SK-N-SH (cell line): ENCODE data around the gene SERPINI1. TPM values are rescaled to one million over a fixed set of nuclear protein-coding genes. Genes with fewer than 3 reads are reported as not detected.

Experiments used
- CTCF ChIA-PET: fragments of 300-600, 350-600 bp; formaldehyde crosslinking; extraction: SDS; loops from one replicate; lab custom pipeline; 2021; lab: Yijun Ruan, JAX
- POLR2A ChIA-PET: fragments of 350-600 bp; sonication (Branson Sonifier 250); formaldehyde crosslinking; extraction: SDS; loops from one replicate; lab custom pipeline; 2020; ENCODE audit warnings: antibody characterized with exemption, inconsistent platforms; lab: Yijun Ruan, JAX
- DNase-seq: peaks from one replicate; pipeline ENCODE4 v3.0.0; 2012
- H2AFZ ChIP-seq: fragments of 200-600 bp; sonication (generic); 2 replicates; pipeline ENCODE4 v1.8.1; 2016; ENCODE audit warnings: antibody characterized with exemption, mild to moderate bottlenecking, low read depth
- H3F3A ChIP-seq: fragments of 200-600 bp; sonication (generic); replicated peaks from 2 replicates; pipeline ENCODE3; 2016; ENCODE audit warnings: antibody characterized with exemption, mild to moderate bottlenecking; ENCODE audit not compliant: insufficient read depth
- H3K27ac ChIP-seq, 2 experiments: fragments of 200-500 bp in 1 of 2; fragments of 200-600 bp in 1 of 2; sonication (Bioruptor generic) in 1 of 2; sonication (generic), shearing (Covaris generic) in 1 of 2; 2 replicates each; pipeline versions ENCODE4 v1.5.1 to v1.6.1; 2014 to 2016; ENCODE audit warnings: low read depth in 2 of 2, inconsistent platforms in 1 of 2, low read length in 1 of 2, mild to moderate bottlenecking in 1 of 2, mixed read lengths in 1 of 2
- H3K27me3 ChIP-seq: fragments of 200-600 bp; sonication (generic), shearing (Covaris generic); 2 replicates; pipeline ENCODE4 v1.6.1; 2016; ENCODE audit warnings: mixed run types; ENCODE audit not compliant: insufficient read depth
- H3K36me3 ChIP-seq, 2 experiments: fragments of 200-500 bp in 1 of 2; fragments of 200-600 bp in 1 of 2; sonication (Bioruptor generic) in 1 of 2; sonication (generic) in 1 of 2; replicated peaks in 1 of 2; 2 replicates each; pipeline versions ENCODE3 to v1.5.1; 2014 to 2016; ENCODE audit warnings: low read length in 1 of 2, mild to moderate bottlenecking in 1 of 2; ENCODE audit not compliant: insufficient read depth in 2 of 2, control insufficient read depth in 1 of 2
- H3K4me1 ChIP-seq, 2 experiments: fragments of 200-500 bp in 1 of 2; fragments of 200-600 bp in 1 of 2; sonication (Bioruptor generic) in 1 of 2; sonication (generic), shearing (Covaris generic) in 1 of 2; 2 replicates each; pipeline versions ENCODE4 v1.5.1 to v1.6.1; 2014 to 2016; ENCODE audit warnings: low read depth in 1 of 2, low read length in 1 of 2, mixed run types in 1 of 2; ENCODE audit not compliant: insufficient read depth in 2 of 2, control insufficient read depth in 1 of 2
- H3K4me2 ChIP-seq: fragments of 200-600 bp; sonication (generic), shearing (Covaris generic); 2 replicates; pipeline ENCODE4 v1.6.1; 2017; ENCODE audit warnings: mixed run types
- H3K4me3 ChIP-seq, 2 experiments: fragments of 200-500 bp in 1 of 2; fragments of 200-600 bp in 1 of 2; sonication (Bioruptor generic) in 1 of 2; sonication (generic), shearing (Covaris generic) in 1 of 2; 2 replicates each; pipeline versions ENCODE4 v1.5.1 to v1.8.1; 2014 to 2016; ENCODE audit warnings: low read depth in 2 of 2, inconsistent platforms in 1 of 2, low read length in 1 of 2, mild to moderate bottlenecking in 1 of 2, mixed read lengths in 1 of 2, moderate library complexity in 1 of 2
- H3K79me2 ChIP-seq: fragments of 200-600 bp; sonication (generic); 2 replicates; pipeline ENCODE4 v1.8.1; 2017; ENCODE audit warnings: mild to moderate bottlenecking; ENCODE audit not compliant: insufficient read depth
- H3K9ac ChIP-seq: fragments of 200-600 bp; sonication (generic); 2 replicates; pipeline ENCODE4 v1.6.1; 2017; ENCODE audit warnings: mixed run types
- H3K9me2 ChIP-seq: fragments of 200-600 bp; sonication (generic); 2 replicates; pipeline ENCODE4 v1.6.1; 2017; ENCODE audit warnings: mixed run types
- H3K9me3 ChIP-seq: fragments of 200-600 bp; sonication (generic); 2 replicates; pipeline ENCODE4 v1.6.1; 2017; ENCODE audit warnings: mixed run types, mild to moderate bottlenecking, moderate library complexity
- H4K20me1 ChIP-seq: fragments of 200-600 bp; sonication (generic); 2 replicates; pipeline ENCODE4 v1.6.1; 2017; ENCODE audit warnings: mild to moderate bottlenecking, mixed run types; ENCODE audit not compliant: insufficient read depth
- CHD2 ChIP-seq: fragments of 150-350 bp; IDR thresholded peaks from 2 replicates; pipeline ENCODE4 v1.6.1; 2018; ENCODE audit warnings: low read length; ENCODE audit not compliant: partially characterized antibody
- EP300 ChIP-seq, 2 experiments: IDR thresholded peaks; 2 replicates each; pipeline versions ENCODE4 v1.4.0 to v1.6.1; 2012; ENCODE audit warnings: borderline replicate concordance in 1 of 2, low read depth in 1 of 2, low read length in 1 of 2
- EZH2phosphoT487 ChIP-seq: fragments of 200-600 bp; sonication (generic); IDR thresholded peaks from 2 replicates; pipeline ENCODE4 v1.6.1; 2017; ENCODE audit warnings: low read depth, mixed run types, mild to moderate bottlenecking, antibody characterized with exemption, moderate library complexity, borderline replicate concordance
- FOXM1 ChIP-seq: IDR thresholded peaks from 2 replicates; pipeline ENCODE4 v1.4.0; 2012; ENCODE audit warnings: low read depth, mild to moderate bottlenecking
- GABPA ChIP-seq: IDR thresholded peaks from 2 replicates; pipeline ENCODE4 v1.4.0; 2012; ENCODE audit warnings: low read depth, mild to moderate bottlenecking
- NFIC ChIP-seq: IDR thresholded peaks from 2 replicates; pipeline ENCODE4 v1.4.0; 2012; ENCODE audit warnings: borderline replicate concordance
- NRF1 ChIP-seq: IDR thresholded peaks from 2 replicates; pipeline ENCODE4 v1.6.1; 2012; ENCODE audit warnings: low read depth, mild to moderate bottlenecking, low read length
- POLR2AphosphoS5 ChIP-seq: IDR thresholded peaks from 2 replicates; pipeline ENCODE4 v1.6.1; 2012; ENCODE audit warnings: low read depth, low read length
- RAD21 ChIP-seq: IDR thresholded peaks from 2 replicates; pipeline ENCODE4 v1.6.1; 2012; ENCODE audit warnings: mild to moderate bottlenecking, low read length
- RCOR1 ChIP-seq: fragments of 150-350 bp; IDR thresholded peaks from 2 replicates; pipeline ENCODE4 v1.6.1; 2017; ENCODE audit warnings: antibody characterized with exemption, low read length
- SMC3 ChIP-seq: IDR thresholded peaks from 2 replicates; pipeline ENCODE4 v1.6.1; 2012; ENCODE audit warnings: low read depth, low read length, improper control_type of control experiment
- TAF1 ChIP-seq: IDR thresholded peaks from 2 replicates; pipeline ENCODE4 v1.6.1; 2012; ENCODE audit warnings: low read depth, mild to moderate bottlenecking, low read length, moderate library complexity, borderline replicate concordance
- TCF12 ChIP-seq: IDR thresholded peaks from 2 replicates; pipeline ENCODE4 v1.4.0; 2012
- USF2 ChIP-seq: fragments of 150-350 bp; IDR thresholded peaks from 2 replicates; pipeline ENCODE4 v1.6.1; 2017; ENCODE audit warnings: antibody characterized with exemption, low read length, low read depth, borderline replicate concordance
- YY1 ChIP-seq: IDR thresholded peaks from 2 replicates; pipeline ENCODE4 v1.4.0; 2012; ENCODE audit warnings: low read depth, mild to moderate bottlenecking
- WGBS: methylation state at CpG from one replicate; pipeline ENCODE4 v1.1.6; 2017; ENCODE audit warnings: low lambda C conversion rate; 5-methylcytosine and 5-hydroxymethylcytosine counted together
- polyA plus RNA-seq, 3 experiments: library from polyadenylated mRNA; depleted of rRNA; stranded (reverse); fragments of >200 nt; gene quantifications; 2 replicates each; pipeline ENCODE4 v1.2.3, GENCODE V29; 2012
- TF ChIP-seq, protein P1 (sequence below): fragments of 200-600 bp; sonication (generic); IDR thresholded peaks from 2 replicates; pipeline ENCODE4 v1.6.1; 2017; ENCODE audit warnings: antibody characterized with exemption, mild to moderate bottlenecking, moderate library complexity
- TF ChIP-seq, protein P2 (sequence below): IDR thresholded peaks from 2 replicates; pipeline ENCODE4 v1.4.0; 2012; ENCODE audit warnings: low read depth, borderline replicate concordance
- TF ChIP-seq, protein P3 (sequence below): fragments of 150-350 bp; IDR thresholded peaks from 2 replicates; pipeline ENCODE4 v1.6.1; 2016; ENCODE audit warnings: mild to moderate bottlenecking, low read depth, low read length
- TF ChIP-seq, protein P4 (sequence below): IDR thresholded peaks from 2 replicates; pipeline ENCODE4 v1.4.0; 2012; ENCODE audit warnings: low read depth, borderline replicate concordance

Gene SERPINI1
- polyA plus RNA-seq, 1 of the 3 experiments (the other 2 are of a cell fraction) = 1.9 TPM

- H3K27ac ChIP-seq = no peak overlapping the region
- WGBS = 100% methylated on average over 1 of the region's 1 CpG
- H3K9me2 ChIP-seq = no peaks in the 10 kb centered on the region
- H3K79me2 ChIP-seq = peaks cover 71% of the 10 kb centered on the region
- peaks cover 35% of the 10 kb centered on the region for H4K20me1 ChIP-seq
- H3K36me3 ChIP-seq = peaks cover 26 to 37% of the 10 kb centered on the region in 2 experiments
- no peaks in the 10 kb centered on the region for H3K27me3 ChIP-seq
- no peaks in the 10 kb centered on the region for H3F3A ChIP-seq
- CTCF ChIA-PET = interaction anchor here (0.6 kb wide), 1 partner anchor 1016 kb away, joined by 3 read pairs; no protein-coding TSS in a partner anchor
- no peak overlapping the region for H3K4me2 ChIP-seq
- H3K9ac ChIP-seq = no peak overlapping the region
- H3K9me3 ChIP-seq = no peaks in the 10 kb centered on the region
- no peak overlapping the region for H2AFZ ChIP-seq
- TF ChIP-seq FOXM1 = no peak
- TF ChIP-seq GABPA = no peak
- no peak for TF ChIP-seq TAF1
- no peak for TF ChIP-seq EZH2phosphoT487
- TF ChIP-seq YY1 = no peak
- TF ChIP-seq, protein P1, sequence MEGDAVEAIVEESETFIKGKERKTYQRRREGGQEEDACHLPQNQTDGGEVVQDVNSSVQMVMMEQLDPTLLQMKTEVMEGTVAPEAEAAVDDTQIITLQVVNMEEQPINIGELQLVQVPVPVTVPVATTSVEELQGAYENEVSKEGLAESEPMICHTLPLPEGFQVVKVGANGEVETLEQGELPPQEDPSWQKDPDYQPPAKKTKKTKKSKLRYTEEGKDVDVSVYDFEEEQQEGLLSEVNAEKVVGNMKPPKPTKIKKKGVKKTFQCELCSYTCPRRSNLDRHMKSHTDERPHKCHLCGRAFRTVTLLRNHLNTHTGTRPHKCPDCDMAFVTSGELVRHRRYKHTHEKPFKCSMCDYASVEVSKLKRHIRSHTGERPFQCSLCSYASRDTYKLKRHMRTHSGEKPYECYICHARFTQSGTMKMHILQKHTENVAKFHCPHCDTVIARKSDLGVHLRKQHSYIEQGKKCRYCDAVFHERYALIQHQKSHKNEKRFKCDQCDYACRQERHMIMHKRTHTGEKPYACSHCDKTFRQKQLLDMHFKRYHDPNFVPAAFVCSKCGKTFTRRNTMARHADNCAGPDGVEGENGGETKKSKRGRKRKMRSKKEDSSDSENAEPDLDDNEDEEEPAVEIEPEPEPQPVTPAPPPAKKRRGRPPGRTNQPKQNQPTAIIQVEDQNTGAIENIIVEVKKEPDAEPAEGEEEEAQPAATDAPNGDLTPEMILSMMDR = no peak
- no peak for TF ChIP-seq RAD21
- TF ChIP-seq NFIC = no peak
- TF ChIP-seq TCF12 = no peak
- TF ChIP-seq NRF1 = no peak
- TF ChIP-seq EP300 (IDR thresholded peaks at IDR 0.05; ENCODE audit: borderline replicate concordance in 1 of 2, low read depth in 1 of 2, low read length in 1 of 2) = no peak
- TF ChIP-seq, protein P2, sequence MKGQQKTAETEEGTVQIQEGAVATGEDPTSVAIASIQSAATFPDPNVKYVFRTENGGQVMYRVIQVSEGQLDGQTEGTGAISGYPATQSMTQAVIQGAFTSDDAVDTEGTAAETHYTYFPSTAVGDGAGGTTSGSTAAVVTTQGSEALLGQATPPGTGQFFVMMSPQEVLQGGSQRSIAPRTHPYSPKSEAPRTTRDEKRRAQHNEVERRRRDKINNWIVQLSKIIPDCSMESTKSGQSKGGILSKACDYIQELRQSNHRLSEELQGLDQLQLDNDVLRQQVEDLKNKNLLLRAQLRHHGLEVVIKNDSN = no peak
- TF ChIP-seq, protein P3, sequence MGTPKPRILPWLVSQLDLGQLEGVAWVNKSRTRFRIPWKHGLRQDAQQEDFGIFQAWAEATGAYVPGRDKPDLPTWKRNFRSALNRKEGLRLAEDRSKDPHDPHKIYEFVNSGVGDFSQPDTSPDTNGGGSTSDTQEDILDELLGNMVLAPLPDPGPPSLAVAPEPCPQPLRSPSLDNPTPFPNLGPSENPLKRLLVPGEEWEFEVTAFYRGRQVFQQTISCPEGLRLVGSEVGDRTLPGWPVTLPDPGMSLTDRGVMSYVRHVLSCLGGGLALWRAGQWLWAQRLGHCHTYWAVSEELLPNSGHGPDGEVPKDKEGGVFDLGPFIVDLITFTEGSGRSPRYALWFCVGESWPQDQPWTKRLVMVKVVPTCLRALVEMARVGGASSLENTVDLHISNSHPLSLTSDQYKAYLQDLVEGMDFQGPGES = no peak
- no peak for TF ChIP-seq RCOR1
- TF ChIP-seq, protein P4, sequence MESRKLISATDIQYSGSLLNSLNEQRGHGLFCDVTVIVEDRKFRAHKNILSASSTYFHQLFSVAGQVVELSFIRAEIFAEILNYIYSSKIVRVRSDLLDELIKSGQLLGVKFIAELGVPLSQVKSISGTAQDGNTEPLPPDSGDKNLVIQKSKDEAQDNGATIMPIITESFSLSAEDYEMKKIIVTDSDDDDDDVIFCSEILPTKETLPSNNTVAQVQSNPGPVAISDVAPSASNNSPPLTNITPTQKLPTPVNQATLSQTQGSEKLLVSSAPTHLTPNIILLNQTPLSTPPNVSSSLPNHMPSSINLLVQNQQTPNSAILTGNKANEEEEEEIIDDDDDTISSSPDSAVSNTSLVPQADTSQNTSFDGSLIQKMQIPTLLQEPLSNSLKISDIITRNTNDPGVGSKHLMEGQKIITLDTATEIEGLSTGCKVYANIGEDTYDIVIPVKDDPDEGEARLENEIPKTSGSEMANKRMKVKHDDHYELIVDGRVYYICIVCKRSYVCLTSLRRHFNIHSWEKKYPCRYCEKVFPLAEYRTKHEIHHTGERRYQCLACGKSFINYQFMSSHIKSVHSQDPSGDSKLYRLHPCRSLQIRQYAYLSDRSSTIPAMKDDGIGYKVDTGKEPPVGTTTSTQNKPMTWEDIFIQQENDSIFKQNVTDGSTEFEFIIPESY = no peak
- TF ChIP-seq SMC3 = no peak
- no peak for TF ChIP-seq CHD2
- TF ChIP-seq USF2 = no peak
- TF ChIP-seq POLR2AphosphoS5 = no peak
- TF ChIP-seq, all 33 proteins: peak for 0
- H3K4me1 ChIP-seq = no peaks in the 10 kb centered on the region; a peak in 1 of 4 replicates
- DNase-seq = no peak
- H3K4me3 ChIP-seq = no peak overlapping the region
- POLR2A ChIA-PET = no interaction called here
These were observed 24.1 kb upstream of the SERPINI1 start for GRCh38 chr3:167711439-167711838.
